NCI-H345 (cell line): ENCODE data around the gene PAPOLB.

Experiments used
- DNase-seq: peaks from one replicate; lab custom pipeline; 2025; lab: John Stamatoyannopoulos, UW

The PAPOLB gene

DNA sequence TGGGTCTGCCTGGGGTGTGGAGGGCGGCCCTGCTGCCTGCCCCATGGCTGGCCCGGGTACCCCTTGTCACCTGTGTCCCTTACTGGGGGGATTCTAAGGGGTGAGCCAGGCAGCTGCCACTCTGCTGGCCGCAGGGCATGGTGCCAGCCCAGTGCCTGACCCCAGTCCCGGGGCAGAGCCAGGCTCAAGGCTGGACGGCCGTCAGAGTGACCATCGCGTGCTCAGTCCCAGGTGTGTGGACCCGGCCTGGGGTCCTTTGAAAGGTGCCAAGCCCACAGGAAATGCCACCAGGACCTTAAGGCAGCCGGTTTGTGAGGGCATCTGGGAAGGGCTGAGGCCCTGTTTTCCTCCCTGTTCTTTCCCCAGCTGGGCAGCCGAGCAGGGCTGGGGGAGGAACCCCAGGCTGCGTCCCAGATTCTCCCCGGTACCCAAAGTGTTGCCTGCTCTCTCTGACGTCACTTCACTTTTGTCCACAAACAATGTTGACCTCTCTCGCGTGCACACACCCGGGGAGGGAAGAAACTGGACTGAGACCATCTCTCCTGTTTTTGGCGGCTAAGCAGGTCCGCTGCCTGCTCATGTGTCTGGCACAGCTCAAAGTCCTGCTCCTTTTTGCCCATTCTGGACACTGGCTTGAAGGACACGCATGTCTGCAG lies 37.6 kb downstream of the PAPOLB start:
- no peak for DNase-seq

DNA sequence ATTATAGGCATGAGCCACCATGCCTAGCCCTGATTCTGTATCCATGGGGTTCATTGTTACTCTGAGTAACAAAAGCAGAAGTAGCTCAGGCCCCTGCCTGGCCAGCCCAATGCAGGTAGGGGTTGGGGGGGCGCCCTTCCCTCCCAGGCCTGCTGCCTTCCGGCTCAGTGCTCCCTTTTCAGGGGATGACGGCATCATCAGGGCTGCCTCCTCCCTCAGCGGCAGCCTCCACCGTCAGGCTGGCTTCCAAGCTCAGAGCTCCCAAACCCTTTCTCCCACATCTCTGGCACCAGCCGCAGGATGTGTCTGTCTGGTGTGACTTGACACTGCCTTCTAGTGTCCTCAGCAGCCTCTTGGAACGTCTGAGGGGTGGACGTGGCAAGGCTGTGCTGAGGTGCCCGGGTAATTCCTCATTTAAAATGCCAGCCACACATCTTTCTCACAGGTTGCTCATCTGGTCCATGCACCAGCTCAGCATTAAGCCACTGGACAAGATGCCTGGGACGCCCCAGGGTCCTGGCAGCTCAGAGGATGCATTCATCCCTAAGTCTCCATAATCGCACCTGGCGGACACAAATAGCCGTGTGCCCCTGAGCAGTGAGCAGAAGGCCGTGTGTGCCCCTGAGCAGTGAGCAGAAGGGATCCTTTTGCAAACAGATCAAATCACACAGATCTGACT lies 38.2 kb downstream of the PAPOLB start:
- no peak for DNase-seq

DNA sequence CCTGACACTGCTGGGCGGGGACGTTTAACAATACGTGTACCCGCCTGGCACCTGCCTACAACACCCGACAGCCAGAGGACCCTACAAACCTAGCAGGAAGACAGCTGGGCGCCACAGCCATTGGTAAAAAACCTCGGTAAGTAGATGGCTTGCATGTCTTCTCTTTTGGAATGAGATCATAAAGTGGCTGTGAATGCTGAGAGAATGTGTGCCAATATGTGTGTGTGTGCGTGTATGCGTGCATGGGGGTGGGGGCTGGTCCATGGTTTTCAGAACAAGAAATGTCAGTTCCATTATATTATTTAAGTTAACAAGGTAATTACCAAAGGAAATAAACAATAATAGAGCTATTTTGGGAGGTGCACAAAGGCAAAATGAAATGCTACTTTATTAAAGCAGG lies 39.2 kb downstream of the PAPOLB start:
- DNase-seq, result no peak

DNA sequence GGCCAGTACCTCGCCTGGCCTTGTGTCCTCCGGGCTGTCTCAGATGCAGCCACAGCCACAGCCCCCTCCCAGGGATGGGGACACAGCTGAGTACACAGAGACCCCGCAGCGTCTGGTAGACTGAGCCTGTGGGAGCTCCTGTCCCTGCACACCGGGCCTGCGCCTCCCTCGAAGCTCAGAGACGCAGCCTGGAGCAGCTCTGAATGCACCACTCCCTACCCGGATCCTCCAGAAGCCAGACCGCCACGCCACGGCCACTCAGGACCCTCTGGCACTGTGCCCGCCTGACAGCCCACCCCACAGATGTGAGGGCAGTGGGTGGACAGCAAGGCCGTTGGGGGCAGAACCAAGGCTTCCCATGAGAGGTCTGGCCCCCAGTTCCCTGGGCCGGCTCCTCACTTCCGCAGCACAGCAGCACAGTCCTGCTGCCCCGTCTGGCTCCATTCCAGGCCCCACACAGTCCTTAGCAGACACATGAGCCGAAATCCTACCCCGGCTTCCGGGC lies 40.8 kb downstream of the PAPOLB start:
- DNase-seq, result no peak

DNA sequence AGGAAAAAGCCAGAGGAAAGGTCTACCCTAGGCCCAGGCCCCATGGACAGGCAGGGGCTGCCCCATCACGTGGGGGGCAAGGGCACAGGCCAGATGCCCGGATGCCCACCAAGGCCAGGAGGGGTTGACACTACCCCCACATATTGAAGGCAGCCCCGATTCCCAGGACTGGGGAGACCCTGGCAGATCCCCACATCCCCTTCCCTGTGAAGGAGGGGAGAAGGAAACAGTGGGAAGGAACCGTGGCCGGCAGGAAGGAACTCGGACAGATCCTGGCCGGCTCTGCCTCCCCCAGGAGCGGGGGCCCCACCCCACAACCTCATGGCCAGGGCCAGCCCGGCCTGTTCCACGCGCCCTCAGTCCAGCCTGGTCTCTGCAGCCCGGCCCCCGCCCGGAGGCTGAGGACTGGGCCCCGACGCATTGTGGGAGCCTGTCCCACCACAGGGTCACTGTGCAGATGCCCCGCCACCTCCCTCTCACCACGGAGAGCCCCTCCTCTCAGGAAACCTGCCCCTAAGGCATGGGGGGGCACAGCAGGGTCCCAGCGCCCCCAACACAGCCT lies 41.3 kb downstream of the PAPOLB start:
- DNase-seq, result no peak

DNA sequence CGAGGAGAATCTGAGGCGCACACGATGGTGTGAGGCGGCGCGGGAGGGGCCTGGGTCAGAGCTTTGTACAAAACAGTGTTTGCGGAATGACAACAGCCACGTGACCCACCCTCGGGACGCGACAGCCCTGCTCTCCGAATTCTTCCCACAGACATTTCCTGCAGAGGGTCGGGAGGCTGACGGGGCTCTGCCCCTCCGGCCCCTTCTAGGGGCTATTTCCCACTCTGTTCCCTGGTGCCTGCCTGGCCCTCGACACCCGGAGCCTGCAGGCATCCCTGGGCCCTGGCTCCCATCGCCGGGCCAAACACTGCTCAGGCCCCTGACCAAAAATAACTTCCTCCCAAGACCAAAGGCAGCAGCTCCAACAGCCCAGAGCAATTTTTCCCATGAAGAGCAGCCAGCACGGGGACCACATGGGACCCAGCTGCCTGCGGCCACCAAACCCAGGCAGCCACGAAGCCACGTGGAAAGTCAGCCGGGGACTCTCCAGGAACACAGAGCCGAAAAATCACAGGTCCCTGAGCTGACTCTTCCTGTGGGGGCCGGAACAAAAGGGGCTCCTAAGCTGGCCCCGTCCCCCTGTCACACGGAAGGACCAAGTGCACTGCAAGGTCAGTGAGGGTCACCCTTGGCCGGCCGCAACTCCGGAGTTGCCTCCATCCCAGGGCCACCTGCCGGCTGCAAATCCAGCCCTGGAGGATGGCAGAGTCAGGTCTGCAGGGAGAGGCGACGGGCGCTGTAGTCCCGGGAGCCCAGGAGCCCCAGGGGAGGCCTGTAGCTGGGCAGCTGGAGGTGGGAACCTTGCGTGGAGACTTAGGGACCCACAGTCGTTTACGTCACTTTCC lies 42.0 kb downstream of the PAPOLB start:
- DNase-seq, result no peak

DNA sequence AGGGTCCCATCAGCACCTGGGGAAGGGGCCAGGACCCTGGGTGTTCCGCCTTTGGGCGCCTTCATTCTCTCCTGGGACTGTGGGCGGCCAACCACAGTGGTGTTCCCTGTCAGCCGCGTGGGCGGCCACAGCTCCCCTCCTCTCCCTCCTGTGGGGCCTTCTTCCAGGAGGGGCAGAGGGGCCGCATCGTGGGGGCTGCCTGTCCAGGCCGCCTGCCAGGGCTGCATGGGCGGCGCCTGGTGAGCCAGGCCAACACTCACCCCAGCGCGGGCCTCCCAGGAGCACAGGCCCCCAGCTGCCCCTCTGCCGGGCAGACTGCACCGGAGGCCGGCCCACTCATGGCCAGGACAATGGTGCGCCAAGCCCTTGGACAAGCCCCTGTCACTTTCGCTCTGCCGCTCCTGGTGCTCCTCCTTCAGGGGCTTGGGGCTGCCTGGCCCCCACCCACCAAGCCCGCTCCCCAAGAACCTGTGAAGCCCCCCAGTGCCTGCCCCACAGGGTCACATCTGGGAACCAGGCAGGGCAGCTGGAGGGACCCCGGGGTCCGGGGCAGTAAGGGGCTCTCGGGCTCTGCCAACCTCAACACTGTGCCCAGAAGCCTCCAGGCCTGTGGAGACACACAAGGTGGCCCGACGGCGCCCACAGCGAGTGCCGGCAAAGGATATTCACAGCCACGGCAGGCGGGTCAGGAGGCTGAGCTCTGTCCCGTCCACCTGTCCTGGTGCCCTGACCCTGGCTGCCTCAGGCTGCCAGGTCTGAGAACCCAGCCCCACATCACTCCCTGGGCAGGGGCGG lies 43.6 kb downstream of the PAPOLB start:
- no peak for DNase-seq

DNA sequence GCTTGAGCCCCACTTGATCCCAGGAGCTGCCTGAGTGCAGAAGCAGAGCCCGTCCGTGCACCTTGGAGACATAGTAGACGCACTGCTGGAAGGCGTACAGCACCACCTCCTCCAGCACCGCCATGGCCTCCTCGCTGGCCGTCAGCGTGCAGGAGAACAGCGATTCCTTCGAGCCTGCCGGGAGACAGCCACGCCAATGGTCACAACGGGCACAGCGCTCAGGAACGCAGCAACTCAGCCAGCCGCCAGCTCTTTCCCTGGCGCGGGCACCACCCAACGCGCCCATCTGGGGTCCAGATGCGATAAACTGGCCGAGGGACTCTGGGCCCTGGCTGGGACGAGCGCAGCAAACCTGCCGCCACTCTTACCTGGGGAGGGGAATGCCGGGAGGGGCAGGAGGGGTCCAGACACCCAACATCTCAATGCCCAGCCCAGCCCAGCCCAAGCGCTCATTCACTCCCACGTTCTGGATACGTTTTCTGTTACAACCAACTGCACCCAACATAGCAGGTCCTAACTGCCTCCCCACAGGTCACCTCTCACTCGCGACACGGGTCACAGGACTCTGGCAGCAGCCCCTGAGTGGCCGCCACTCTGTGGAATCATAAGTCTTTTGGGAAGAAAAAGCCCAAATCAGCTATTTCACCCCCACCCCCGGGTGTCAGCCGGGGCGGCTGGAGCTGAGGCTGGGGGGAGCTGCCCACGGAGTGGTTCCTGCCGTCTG lies 44.5 kb downstream of the PAPOLB start:
- no peak for DNase-seq

DNA sequence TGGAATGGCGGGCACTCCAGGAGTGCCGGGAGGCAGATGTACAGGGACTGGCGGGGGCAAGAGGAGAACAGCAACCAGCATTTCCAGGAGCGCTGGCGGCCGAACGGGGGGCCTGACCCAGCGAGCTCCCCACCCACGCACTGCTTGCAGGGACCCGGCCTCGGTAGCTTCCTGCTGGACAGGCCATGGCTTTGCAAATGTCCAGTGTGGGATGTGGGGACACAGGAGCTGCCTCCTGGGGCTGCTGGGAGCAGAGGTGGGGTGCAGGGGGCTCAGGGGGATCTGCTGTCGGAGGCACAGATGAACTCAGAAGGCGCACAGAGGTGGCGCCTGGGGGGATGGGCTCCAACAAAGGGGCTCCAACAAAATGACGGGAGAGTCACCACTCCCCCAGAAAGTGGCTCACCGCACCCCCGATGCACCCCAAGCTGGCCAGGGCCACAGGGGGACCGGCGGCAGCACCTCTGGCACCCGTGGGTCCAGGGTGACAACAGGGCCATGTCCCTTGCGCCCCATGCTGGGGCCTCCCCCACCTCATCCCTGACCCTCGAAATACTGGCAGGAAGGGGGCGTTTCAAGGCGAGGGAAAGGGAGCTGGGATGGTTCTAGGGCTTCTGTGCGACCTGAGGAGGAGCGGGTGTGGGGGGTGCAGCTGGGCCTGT lies 45.3 kb downstream of the PAPOLB start:
- DNase-seq, result no peak

DNA sequence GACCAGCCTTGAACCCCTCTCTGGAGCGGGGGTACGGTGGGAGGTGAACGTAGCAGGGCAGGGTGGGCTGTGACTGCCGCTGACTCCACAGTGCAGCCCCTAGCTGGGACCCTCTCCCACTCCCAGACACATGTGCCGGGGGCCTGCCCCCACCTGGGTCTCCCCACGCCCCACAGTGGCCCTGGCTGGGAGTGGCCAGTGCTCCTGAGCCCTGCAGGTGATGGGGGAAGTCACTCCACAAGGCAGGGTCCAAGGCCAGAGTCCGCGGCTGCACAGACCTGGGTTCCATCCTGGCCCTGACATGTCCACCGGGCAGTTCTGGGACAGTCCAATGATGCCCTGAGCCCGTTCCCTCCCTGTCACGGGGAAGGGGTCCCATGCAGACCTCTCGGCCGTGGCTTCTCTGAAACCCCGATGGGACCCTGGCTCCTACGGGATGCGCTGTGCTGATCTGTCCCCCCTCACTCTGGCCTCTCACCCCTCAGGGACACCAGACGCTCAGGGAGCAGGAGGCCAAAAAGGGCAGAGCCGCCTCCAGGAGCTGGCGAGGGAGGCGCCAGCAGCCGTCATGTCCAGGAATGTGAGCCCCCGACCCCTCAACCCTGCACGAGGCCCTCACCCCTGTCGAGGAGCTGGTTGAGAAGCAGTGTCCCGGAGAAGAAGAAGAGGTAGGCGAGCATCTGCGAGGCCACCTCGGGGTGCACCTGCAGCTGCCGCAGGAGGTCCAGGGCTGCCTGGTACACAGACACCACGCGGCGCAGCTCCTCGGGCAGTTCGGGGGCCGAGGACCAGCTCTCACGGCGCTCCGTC lies 46.0 kb downstream of the PAPOLB start:
- no peak for DNase-seq

DNA sequence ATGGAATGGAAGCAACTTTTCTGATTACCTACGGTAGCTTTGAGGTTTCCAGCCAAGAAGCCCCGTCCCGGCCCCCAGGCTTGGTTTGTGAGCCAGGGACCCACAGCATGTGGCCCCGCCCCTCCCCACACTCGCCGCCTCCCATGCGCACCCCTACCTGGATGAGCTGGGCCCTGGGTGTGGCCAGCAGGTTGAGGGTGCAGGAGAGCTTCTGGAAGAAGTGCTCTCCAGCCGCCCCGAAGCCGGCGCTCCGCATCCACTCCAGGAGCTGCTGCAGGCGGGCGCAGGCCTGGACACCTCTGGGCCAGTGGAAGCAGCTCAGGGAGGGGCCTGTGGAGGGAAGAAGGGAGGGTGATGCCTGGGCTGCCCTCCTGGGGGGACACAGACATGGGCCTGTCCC lies 46.7 kb downstream of the PAPOLB start:
- DNase-seq, result no peak

DNA sequence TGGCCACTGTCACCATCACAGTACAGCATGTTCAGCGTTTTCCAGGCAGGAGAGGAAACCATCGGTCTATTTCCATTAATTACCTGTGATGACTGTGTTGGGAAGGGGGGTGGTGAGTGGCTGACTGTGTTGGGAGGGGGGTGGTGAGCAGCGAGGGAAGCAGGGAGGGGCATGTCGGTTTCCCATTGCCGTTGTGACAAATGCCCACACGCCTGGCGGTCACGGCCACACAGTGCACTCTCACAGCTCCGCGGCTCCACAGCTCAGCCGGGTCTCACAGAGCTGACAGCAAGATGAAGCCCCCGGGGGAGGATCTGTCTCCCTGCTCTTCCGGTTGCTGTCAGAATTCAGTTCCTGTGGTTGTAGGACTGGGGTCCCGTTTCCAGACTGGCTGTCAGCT lies 47.4 kb downstream of the PAPOLB start:
- DNase-seq, result no peak

DNA sequence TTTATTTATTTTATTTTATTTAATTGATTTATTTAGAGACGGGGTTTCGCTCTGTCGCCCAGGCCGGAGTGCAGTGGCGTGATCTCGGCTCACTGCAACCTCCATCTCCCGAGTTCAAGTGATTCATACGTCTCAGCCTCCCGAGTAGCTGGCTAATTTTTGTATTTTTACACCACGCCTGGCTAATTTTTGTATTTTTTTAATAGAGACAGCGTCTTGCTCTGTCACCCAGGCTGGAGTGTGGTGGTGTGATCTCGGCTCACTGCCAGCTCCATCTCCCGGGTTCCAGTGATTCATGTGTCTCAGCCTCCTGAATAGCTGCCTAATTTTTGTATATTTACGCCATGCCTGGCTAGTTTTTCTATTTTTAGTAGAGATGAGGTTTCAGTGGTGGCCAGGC lies 52.2 kb downstream of the PAPOLB start:
- DNase-seq, result no peak

DNA sequence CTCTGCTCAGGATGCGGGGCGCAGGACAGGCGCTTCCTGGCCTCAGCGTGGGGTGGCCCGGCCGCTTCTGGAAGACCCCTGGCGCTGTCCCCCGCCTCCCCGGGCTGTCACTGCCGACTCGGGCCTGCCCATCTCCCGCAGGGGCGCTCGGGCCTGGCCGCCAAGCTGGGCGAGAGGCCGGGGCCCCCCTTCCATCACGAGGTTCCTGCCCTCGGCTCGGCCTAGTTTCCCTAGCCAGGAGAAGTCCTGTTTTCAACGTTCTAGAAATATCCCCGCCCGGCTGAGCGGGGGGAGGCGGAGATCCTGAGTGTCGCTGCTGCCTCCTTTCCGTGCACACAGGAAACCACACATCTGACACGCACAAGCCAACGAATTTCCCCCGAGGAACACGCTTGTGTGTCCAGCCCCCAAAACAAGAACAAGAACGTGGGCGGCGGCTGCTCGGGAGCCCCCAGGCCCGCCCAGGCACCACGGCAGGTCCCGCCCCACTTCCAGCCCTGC lies 52.7 kb downstream of the PAPOLB start:
- DNase-seq, result no peak

DNA sequence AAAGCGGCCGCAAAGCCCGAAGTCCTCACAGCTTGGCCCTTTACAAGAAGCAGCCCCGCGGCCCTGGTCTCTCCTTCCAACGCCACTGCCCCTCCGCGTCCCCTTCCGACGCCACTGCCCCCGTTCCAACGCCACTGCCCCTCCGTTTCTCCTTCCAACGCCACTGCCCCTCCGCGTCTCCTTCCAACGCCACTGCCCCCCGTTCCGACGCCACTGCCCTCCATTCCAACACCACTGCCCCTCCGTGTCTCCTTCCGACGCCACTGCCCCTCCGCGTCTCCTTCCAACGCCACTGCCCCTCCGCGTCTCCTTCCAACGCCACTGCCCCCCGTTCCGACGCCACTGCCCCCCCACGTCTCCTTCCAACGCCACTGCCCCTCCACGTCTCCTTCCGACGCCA lies 53.3 kb downstream of the PAPOLB start:
- no peak for DNase-seq

DNA sequence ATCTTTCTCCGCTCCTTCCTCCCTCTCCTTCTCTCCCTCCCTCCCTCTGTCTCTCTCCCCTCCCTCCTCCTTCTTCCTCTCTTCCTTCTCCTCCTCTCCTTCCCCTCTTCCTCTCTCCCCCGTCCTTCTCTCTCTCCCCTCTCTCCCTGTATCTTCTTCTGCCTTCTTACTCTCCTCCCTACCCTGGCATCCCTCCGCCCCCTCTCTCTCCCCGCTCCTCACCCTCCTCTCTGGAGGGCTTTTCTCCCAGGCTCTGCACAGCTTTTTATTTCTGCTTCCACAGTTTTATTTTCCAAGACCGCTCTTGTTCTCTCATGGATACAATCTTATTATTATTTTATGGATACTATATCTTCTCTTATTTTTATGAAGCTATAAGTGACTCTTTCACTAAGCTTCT lies 53.8 kb downstream of the PAPOLB start:
- DNase-seq, result no peak
